PC-3 (cell line): ENCODE data around the gene ADAM11. TPM values are rescaled to one million over a fixed set of nuclear protein-coding genes. Genes with fewer than 3 reads are reported as not detected.

ENCODE experiments used
- ATAC-seq: fragments of 200-7000 bp; cut with Tn5 transposase; 2 replicates; pipeline ENCODE4 v1.9.1; 2020; ENCODE audit warnings: mild to moderate bottlenecking, moderate library complexity
- BruUV-seq: library from RNA; stranded (reverse); fragments of 400-500 nt; replicated peaks from 2 replicates; lab custom pipeline; 2021; lab: Mats Ljungman, UMichigan
- CTCF ChIA-PET: fragments of 300-600 bp; sonication (Branson Sonifier 250); formaldehyde crosslinking; loops from one replicate; lab custom pipeline; 2022; ENCODE audit warnings: antibody characterized with exemption; lab: Charles Lee
- POLR2A ChIA-PET: fragments of 300-600 bp; sonication (Branson Sonifier 250); formaldehyde crosslinking; loops from one replicate; lab custom pipeline; 2022; ENCODE audit warnings: antibody characterized with exemption; ENCODE audit not compliant: unreplicated experiment; lab: Charles Lee
- DNase-seq: peaks from one replicate; pipeline ENCODE4 v3.0.0-alpha.2; 2015
- H2AFZ ChIP-seq: fragments of 300-600 bp; sonication (generic); 2 replicates; pipeline ENCODE4 v1.6.0; 2016; ENCODE audit warnings: antibody characterized with exemption, low read length
- H3F3A ChIP-seq: fragments of 300-600 bp; sonication (generic); one replicate; pipeline ENCODE4 v1.6.0; 2017; ENCODE audit warnings: antibody characterized with exemption, low read length, control low read depth, mild to moderate bottlenecking; ENCODE audit not compliant: unreplicated experiment
- H3K27ac ChIP-seq: fragments of 300-600 bp; sonication (generic); 2 replicates; pipeline ENCODE4 v1.5.1; 2016; ENCODE audit warnings: mild to moderate bottlenecking, low read length
- H3K27me3 ChIP-seq: fragments of 300-600 bp; sonication (generic); 2 replicates; pipeline ENCODE4 v1.6.1; 2016; ENCODE audit warnings: low read length, mixed read lengths
- H3K36me3 ChIP-seq: fragments of 300-600 bp; sonication (generic); 2 replicates; pipeline ENCODE4 v1.6.1; 2016; ENCODE audit warnings: low read depth, mixed run types, low read length, mixed read lengths
- H3K4me1 ChIP-seq: fragments of 300-600 bp; sonication (generic); 2 replicates; pipeline ENCODE4 v1.5.1; 2016; ENCODE audit warnings: low read length; ENCODE audit not compliant: insufficient read depth
- H3K4me2 ChIP-seq: fragments of 300-600 bp; sonication (generic); 2 replicates; pipeline ENCODE4 v1.6.0; 2016; ENCODE audit warnings: low read length
- H3K4me3 ChIP-seq: fragments of 300-600 bp; sonication (generic); 2 replicates; pipeline ENCODE4 v1.5.1; 2016; ENCODE audit warnings: mild to moderate bottlenecking, low read length, mixed read lengths
- H3K79me2 ChIP-seq: fragments of 300-600 bp; sonication (generic); 2 replicates; pipeline ENCODE4 v1.6.1; 2017; ENCODE audit warnings: low read length, mixed read lengths
- H3K9ac ChIP-seq: fragments of 300-600 bp; sonication (generic); 2 replicates; pipeline ENCODE4 v1.6.0; 2016; ENCODE audit warnings: mild to moderate bottlenecking, low read length
- H3K9me2 ChIP-seq: fragments of 300-600 bp; sonication (generic); replicated peaks from 2 replicates; pipeline ENCODE4 v1.6.1; 2016; ENCODE audit warnings: mixed run types, low read length, mixed read lengths
- H3K9me3 ChIP-seq: fragments of 300-600 bp; sonication (generic); 2 replicates; pipeline ENCODE4 v1.6.1; 2016; ENCODE audit warnings: low read length, mixed read lengths
- H4K20me1 ChIP-seq: fragments of 300-600 bp; sonication (generic); 2 replicates; pipeline ENCODE4 v1.6.1; 2016; ENCODE audit warnings: low read length, mixed read lengths
- EZH2 ChIP-seq: fragments of 300-600 bp; sonication (generic); IDR thresholded peaks from one replicate; pipeline ENCODE4 v1.6.1; 2017; ENCODE audit warnings: antibody characterized with exemption, mild to moderate bottlenecking, low read length; ENCODE audit not compliant: unreplicated experiment
- EZH2phosphoT487 ChIP-seq: fragments of 300-600 bp; sonication (generic); IDR thresholded peaks from 2 replicates; pipeline ENCODE4 v1.6.1; 2018; ENCODE audit warnings: mild to moderate bottlenecking, antibody characterized with exemption, low read length, borderline replicate concordance
- intact Hi-C: fragments of 100-400 bp; cut with micrococcal nuclease; formaldehyde crosslinking; loops from 2 replicates; pipeline ENCODE4 v1.9.0; 2023
- total RNA-seq: library from RNA; depleted of rRNA; stranded (reverse); fragments of >200 nt; gene quantifications from 2 replicates; pipeline ENCODE4 v1.2.3, GENCODE V29; 2014
- TF ChIP-seq, protein P1 (sequence below): fragments of 300-600 bp; sonication (generic); conservative IDR thresholded peaks from 2 replicates; pipeline ENCODE4 v1.5.1; 2017; ENCODE audit warnings: antibody characterized with exemption, low read depth, mild to moderate bottlenecking, low read length

The ADAM11 gene
- total RNA-seq, 1 experiment from 2014 or later, result 2.9 TPM

DNA sequence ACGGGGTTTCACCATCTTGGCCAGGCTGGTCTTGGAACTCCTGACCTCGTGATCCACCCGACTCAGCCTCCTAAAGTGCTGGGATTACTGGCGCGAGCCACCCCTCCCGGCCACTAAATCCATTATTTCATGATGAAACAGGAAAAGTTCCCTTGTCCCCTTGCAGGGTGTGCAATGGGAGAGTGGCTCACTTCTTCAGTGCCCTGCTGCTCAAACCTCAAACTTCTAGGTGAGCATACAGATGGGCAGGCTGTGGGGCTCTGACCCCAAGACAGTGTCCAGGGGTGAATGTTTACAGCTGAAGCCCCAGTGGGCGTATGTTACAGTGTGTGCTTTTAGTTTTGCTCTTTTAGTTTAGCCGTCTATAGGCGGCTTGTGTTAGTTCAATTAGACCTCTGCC, 36.6 kb downstream of the ADAM11 start:
- peaks cover 1% of the 10 kb centered on the region; the same call in 1 of the 2 replicates for H3K36me3 ChIP-seq
- ChIA-PET CTCF (interaction anchor here (0.6 to 1.3 kb wide), 4 partner anchors 16 to 1374 kb away, joined by 3 to 6 read pairs (median 4); no protein-coding TSS in a partner anchor), POLR2A (no interaction called here)
- H3K79me2 ChIP-seq, result no peaks in the 10 kb centered on the region
- H3F3A ChIP-seq, result no peaks in the 10 kb centered on the region
- H3K27me3 ChIP-seq, result no peaks in the 10 kb centered on the region
- H3K4me2 ChIP-seq, result peak overlapping the region; percentile 43
- H3K27ac ChIP-seq, result peak overlapping the region; percentile 82
- no peak overlapping the region for H3K4me3 ChIP-seq
- TF ChIP-seq, protein P1, sequence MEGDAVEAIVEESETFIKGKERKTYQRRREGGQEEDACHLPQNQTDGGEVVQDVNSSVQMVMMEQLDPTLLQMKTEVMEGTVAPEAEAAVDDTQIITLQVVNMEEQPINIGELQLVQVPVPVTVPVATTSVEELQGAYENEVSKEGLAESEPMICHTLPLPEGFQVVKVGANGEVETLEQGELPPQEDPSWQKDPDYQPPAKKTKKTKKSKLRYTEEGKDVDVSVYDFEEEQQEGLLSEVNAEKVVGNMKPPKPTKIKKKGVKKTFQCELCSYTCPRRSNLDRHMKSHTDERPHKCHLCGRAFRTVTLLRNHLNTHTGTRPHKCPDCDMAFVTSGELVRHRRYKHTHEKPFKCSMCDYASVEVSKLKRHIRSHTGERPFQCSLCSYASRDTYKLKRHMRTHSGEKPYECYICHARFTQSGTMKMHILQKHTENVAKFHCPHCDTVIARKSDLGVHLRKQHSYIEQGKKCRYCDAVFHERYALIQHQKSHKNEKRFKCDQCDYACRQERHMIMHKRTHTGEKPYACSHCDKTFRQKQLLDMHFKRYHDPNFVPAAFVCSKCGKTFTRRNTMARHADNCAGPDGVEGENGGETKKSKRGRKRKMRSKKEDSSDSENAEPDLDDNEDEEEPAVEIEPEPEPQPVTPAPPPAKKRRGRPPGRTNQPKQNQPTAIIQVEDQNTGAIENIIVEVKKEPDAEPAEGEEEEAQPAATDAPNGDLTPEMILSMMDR, result no peak
- TF ChIP-seq EZH2phosphoT487 (no peak), EZH2 (no peak)
- no TSS peak for BruUV-seq
- H3K9me3 ChIP-seq, result no peaks in the 10 kb centered on the region
- no peak for DNase-seq
- peaks cover 24% of the 10 kb centered on the region for H3K4me1 ChIP-seq
- peak overlapping the region; percentile 14; the same call in 1 of the 2 replicates for H3K9ac ChIP-seq
- intact Hi-C loops, result loop anchor here (1.0 to 2.0 kb wide), 2 partner anchors 25 to 33 kb away; no protein-coding TSS in a partner anchor
- no peaks in the 10 kb centered on the region for H4K20me1 ChIP-seq
- no peaks in the 10 kb centered on the region for H3K9me2 ChIP-seq
- ATAC-seq, result peak; percentile 4; the same call in 1 of the 2 replicates
- peak overlapping the region; percentile 69; the same call in 1 of the 2 replicates for H2AFZ ChIP-seq

DNA sequence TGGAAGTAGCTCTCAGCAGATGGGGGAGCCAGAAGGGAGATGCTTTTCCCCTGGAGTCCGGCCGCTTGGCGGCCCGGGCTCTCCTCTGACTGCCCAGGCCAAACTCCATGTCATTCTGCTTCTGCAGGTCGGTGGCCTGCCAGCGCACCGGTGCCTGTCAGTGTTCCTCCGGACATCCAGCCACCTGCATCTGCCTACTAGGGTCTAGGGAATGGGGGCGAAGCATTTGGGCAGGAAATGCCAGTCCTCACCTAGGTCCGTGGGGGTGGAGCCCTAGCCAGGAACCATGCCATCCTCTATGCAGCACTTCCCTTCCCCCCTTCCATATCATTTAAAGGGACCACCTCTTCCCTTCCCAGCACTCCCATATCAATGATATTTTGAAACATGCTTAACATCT, 37.1 kb downstream of the ADAM11 start:
- no peaks in the 10 kb centered on the region for H3K27me3 ChIP-seq
- H3K4me1 ChIP-seq, result peaks cover 24% of the 10 kb centered on the region
- no peak for DNase-seq
- H3K9me3 ChIP-seq, result no peaks in the 10 kb centered on the region
- H3K4me3 ChIP-seq, result no peak overlapping the region
- intact Hi-C loops, result loop anchor here (1.0 to 2.0 kb wide), 2 partner anchors 24 to 33 kb away; no protein-coding TSS in a partner anchor
- POLR2A ChIA-PET, result no interaction called here
- H2AFZ ChIP-seq, result no peak overlapping the region
- peaks cover 3% of the 10 kb centered on the region; the same call in 1 of the 2 replicates for H3K36me3 ChIP-seq
- H3K27ac ChIP-seq, result peak overlapping the region; percentile 82; the same call in 1 of the 2 replicates
- CTCF ChIA-PET, result no interaction called here
- no peaks in the 10 kb centered on the region for H3F3A ChIP-seq
- H4K20me1 ChIP-seq, result no peaks in the 10 kb centered on the region
- TF ChIP-seq, protein P1, result no peak
- TF ChIP-seq EZH2 (no peak), EZH2phosphoT487 (no peak)
- BruUV-seq, result no TSS peak
- peak overlapping the region; percentile 43 for H3K4me2 ChIP-seq
- ATAC-seq, result no peak
- H3K79me2 ChIP-seq, result no peaks in the 10 kb centered on the region
- H3K9me2 ChIP-seq, result no peaks in the 10 kb centered on the region
- no peak overlapping the region for H3K9ac ChIP-seq

DNA sequence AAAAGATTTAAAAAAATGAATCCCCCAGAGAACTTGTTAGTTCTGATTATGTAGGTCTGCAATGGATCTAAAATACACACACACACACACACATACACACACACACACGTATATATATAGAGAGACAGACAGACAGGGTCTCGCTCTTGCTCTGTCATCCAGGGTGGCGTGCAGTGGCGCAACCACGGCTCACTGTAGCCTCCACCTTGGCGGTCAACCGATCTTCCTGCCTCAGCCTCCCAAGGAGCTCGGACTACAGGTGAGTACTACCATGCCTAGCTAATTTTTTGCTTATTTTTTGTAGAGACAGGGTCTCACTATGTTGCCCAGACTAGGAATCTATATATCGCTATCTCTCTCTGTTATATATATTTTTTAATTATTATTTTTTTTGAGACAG, 37.9 kb downstream of the ADAM11 start:
- Histone ChIP-seq H3K9me2 (no peaks in the 10 kb centered on the region), H3K9ac (no peak overlapping the region), H4K20me1 (no peaks in the 10 kb centered on the region), H2AFZ (no peak overlapping the region), H3F3A (no peaks in the 10 kb centered on the region), H3K27me3 (no peaks in the 10 kb centered on the region), H3K4me3 (no peak overlapping the region), H3K36me3 (peaks cover 3% of the 10 kb centered on the region; the same call in 1 of the 2 replicates), H3K9me3 (no peaks in the 10 kb centered on the region), H3K4me1 (peaks cover 24% of the 10 kb centered on the region), H3K79me2 (no peaks in the 10 kb centered on the region), H3K27ac (no peak overlapping the region), H3K4me2 (no peak overlapping the region)
- no peak for DNase-seq
- ChIA-PET POLR2A (no interaction called here), CTCF (no interaction called here)
- no TSS peak for BruUV-seq
- ATAC-seq, result no peak
- TF ChIP-seq EZH2 (no peak), EZH2phosphoT487 (no peak)
- TF ChIP-seq, protein P1, result no peak
- intact Hi-C loops, result no loop called here
